UCSD-AML1 (cell line): Measurements from ENCODE around the gene COL19A1.

Experiments used
- DNase-seq: peaks from one replicate; lab custom pipeline; 2025; ENCODE audit not compliant: unreplicated experiment; lab: John Stamatoyannopoulos, UW

COL19A1 gene

GRCh38 chr6:70163795-70164194 is 297.4 kb downstream of the COL19A1 start:
- no peak for DNase-seq

GRCh38 chr6:70164556-70164955 is 298.2 kb downstream of the COL19A1 start:
- no peak for DNase-seq

- DNase-seq, result peak; percentile 8
These were observed 300.0 kb downstream of the COL19A1 start for GRCh38 chr6:70166088-70166958.

- no peak for DNase-seq
These were observed 302.5 kb downstream of the COL19A1 start for GRCh38 chr6:70168681-70169377.

DNA sequence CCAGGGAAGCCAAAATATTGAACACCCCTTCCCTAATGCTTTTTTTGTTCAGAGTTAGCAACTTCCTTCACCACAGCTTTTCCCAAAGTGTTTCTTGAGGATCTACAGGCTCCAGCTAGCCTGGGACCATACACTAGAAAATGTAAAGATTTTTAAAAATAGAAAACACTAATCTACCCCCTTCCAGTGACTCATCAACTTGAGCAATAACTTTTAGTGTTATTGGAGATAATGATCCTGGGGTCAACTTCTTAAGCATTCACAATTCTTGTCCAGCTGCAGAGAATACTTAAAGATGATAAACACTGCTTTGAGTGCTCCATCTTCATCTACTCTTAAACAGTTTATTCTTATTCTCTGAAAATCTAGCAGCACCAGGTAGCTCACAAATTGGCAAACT is 304.9 kb downstream of the COL19A1 start:
- DNase-seq, result no peak

- no peak for DNase-seq
These were observed 305.9 kb downstream of the COL19A1 start for GRCh38 chr6:70172252-70172651.

GRCh38 chr6:70175770-70176169 is 309.4 kb downstream of the COL19A1 start:
- DNase-seq, result no peak

- no peak for DNase-seq
These were observed 310.6 kb downstream of the COL19A1 start for GRCh38 chr6:70176842-70177550.

DNA sequence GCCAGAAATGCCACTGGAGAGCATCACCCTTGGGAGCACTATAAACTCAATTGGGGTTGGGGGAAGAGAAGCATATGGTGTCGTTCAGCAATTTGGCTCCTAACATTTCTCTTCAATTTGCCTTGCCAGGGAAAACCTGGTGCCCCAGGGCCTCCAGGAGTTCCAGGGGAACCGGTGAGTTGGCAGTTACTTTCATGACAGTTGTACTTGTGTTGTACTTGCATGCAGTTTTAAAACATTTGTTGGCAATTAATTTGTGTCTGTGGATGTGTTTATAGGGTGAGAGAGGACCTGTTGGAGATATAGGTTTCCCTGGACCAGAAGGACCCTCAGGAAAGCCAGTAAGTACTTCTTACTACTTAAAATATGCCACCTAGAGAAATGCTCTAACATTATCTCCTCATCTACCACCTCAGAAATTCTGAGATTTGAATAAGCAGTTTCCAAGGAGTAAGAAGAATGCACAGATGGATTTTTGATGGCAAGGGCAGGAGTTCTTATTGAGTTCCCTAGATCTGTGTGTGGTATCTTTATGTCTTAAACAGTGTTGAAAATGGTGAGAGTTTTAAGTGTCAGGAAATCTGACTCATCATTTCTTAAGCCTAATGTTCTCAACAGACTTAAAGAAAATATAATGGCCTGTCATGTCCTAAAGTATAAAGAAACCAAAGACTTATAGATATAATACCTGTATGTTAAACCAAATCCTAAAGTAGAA is 314.0 kb downstream of the COL19A1 start:
- no peak for DNase-seq

DNA sequence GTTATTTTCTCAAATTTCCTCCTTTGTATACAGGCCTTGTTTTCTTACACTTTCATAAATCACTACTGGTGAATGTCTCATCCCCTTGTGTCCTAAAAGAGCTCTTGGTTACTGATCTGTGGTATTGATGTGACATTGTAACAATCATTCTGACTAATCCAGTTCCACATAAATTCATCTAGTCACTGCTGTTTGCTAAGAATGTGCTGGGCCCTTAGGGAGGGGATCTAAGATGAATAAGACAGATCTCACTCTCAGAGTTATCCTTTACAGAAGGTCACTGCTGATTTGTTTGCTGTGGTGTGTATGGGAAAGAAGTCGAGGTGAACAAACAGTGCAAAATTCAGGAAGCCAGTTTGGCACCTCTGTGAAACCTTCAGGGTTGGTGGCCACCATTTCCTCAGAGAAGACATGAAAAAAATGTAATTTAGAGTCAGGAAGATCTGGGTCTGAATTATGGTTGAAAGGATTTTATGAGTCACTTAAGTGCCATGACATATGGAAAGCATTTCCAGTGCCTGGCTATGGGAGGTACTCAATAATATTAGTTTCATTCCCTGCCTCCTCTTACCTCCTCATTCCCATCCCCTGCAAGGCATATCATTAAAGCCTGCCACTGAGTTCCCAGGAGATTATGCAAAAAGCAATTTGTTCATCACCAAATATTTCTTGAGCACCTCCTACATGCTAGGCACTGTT is 314.7 kb downstream of the COL19A1 start:
- DNase-seq, result no peak

DNA sequence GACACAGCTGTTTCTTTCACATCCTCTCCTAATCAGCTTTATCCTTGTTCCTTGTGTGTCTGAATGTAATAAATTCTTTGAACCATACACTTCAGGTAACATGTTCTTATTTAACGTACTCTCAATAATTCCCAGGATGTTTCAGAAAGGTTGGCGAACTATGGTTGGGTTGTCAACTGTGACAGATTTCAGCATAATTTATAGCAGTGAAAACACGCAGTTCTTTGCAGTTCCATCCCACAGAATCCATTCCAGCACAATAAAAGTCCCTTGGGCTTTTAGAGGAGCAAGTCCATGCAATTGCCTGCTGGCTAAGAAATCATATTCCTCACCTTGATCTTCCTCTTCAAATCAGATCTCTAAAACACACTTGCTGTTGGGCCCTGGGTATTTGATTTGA is 317.2 kb downstream of the COL19A1 start:
- DNase-seq, result no peak

GRCh38 chr6:70184723-70185122 is 318.4 kb downstream of the COL19A1 start:
- DNase-seq, result no peak

DNA sequence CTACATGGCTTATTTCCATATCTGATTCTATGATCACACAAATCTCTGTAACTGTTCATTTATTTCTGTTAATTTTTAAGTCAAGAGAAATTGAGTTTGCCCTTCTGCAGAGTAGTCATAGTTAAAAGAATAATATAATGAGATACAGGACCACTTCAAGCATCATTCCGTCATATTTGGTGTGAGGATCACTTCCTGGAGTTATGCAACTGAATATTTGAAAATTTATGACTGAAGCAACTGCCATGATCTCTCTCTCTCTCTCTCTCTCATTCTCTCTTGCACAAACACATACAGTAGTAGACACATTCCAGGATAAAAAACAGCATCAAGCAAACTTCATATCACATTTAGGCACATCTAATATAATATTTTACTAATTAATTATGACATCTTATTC is 320.1 kb downstream of the COL19A1 start:
- no peak for DNase-seq

- no peak for DNase-seq
These were observed 321.8 kb downstream of the COL19A1 start for GRCh38 chr6:70188202-70188601.

DNA sequence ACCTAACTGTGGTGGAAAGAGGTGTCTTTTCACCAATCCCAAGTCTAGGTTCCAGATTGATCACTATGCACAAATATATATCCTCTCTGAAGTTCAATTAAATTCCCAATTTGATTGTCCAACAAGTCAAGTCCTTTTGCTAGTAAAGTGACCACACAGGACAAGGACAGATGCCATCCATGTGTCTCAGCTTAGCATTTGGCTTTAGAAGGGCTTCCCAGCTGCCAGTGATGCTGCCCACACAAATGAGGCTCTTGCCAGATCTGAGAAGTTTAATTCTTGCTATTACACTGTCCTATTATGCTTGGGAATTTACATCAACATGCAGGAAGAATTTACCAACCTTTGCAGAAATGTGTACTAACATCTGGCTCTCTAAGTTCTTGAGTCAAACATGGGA is 328.1 kb downstream of the COL19A1 start:
- no peak for DNase-seq

DNA sequence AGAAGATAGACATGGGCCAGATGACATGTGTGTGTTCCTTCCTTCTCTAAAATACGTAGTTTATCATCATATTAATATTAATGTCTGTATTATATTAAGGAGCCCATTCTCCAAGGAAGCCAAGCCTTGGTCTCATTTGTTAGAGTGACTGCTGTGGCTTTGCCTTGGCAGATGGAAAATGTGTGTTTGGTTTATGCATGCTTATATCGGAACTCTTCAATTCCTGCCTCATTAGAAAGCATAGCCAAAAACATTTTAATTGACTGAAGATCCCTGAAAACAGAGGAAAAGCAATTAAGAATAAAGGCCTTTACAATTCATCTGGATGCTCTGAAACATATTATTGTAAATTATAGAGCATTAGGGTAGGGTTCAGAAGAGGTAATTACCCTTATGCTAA is 330.2 kb downstream of the COL19A1 start:
- DNase-seq, result no peak

DNA sequence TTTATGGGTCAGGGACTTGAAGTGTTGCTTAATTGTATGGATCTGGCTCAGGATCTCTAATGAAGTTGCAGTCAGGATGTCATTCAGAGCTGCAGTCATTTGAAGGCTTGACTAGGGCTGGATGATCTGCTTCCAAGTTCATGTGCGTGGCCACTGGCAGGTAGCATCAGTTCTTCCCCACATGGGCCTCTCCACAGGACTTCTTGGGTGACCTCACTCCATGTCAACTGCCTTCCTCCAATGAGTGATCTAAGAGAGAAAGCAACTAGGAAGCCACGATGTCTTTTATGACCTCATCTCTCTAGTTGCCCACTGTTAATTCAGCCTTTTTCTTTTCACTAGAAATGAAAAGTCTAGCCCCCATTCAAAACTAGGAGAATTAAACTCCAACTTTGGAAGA is 332.4 kb downstream of the COL19A1 start:
- DNase-seq, result no peak

- DNase-seq, result no peak
These were observed 342.0 kb downstream of the COL19A1 start for GRCh38 chr6:70208235-70208790.

- DNase-seq, result no peak
These were observed 344.1 kb downstream of the COL19A1 start for GRCh38 chr6:70210462-70210861.

GRCh38 chr6:70215460-70216108 is 349.2 kb downstream of the COL19A1 start:
- DNase-seq, result no peak
